DMS 273 (cell line): ENCODE measurements around the gene EPB41L1.

Experiments
- DNase-seq: peaks from one replicate; lab custom pipeline; 2025; ENCODE audit not compliant: unreplicated experiment; lab: John Stamatoyannopoulos, UW

Gene EPB41L1

GRCh38 chr20:36275441-36276189 lies 121.1 kb downstream of the EPB41L1 start:
- peak; percentile 44 for DNase-seq

DNA sequence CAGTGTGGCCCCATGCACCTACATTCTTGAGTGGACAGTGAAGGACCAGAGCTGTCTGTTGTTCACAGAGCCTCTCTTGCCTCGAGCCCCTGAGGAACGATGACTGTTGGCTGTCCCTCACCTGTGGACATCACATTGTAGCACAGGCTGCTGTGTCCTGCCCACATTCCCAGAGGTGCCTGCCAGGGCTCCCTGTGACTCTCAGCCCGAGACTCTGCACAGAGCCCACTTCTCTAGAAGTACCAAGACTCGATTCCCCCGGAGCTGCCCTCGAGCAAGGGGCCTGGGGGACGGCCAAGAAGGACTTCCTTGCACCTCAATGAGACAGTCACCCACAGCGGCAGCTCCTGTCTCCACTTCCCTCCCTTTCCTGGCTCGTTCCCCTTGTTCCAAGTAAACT lies 123.0 kb downstream of the EPB41L1 start:
- no peak for DNase-seq

DNA sequence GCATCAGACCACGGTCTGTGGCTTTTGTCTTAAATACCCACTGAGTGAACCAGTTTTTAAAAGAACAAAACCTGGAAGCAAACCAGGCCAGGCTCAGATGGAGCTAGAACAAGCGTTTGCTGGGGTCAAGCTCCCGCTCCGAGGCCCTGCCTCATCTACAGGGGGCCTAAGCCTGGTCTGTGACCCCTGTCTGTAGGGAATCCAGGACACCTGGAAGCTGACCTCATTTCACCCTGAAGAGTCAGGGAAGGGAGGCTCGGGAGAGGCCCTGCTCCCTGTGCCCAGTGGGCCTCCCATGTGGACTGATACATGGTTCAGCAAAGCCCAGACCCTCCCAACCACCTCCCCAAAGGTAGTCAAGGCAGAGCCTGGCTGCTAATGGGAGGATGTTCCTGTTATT lies 124.8 kb downstream of the EPB41L1 start:
- no peak for DNase-seq

DNA sequence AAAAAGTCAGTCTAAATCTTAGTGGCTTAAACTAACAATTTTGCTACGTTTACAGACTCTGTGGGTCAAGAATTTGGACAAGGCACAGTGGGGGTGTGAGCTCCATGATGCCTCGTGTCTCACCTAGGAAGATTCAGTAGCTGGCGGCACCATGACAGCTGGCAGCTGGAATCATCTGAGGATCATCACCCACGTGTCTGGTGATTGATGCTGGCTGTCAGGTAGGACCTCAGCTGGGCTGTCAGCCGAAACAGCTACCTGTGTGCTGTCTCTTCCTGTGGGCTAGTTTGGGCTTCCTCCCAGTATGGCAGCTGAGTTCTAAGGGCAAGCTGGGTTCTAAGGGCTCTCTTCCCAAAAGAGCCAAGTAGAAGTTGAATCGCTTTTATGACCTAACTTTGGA lies 125.2 kb downstream of the EPB41L1 start:
- no peak for DNase-seq

GRCh38 chr20:36281785-36282380 lies 127.3 kb downstream of the EPB41L1 start:
- no peak for DNase-seq
